WI38 (cell line): Measurements from ENCODE around the gene ADAM10.

Experiments used
- H3K4me3 ChIP-seq: 2 replicates; pipeline ENCODE4 v1.5.1; 2011; ENCODE audit warnings: low read depth, mild to moderate bottlenecking, control low read depth, low read length
- CTCF ChIP-seq: IDR thresholded peaks from 2 replicates; pipeline ENCODE4 v1.5.1; 2012; ENCODE audit warnings: low read depth, mild to moderate bottlenecking, control low read depth, low read length

ADAM10 gene

DNA sequence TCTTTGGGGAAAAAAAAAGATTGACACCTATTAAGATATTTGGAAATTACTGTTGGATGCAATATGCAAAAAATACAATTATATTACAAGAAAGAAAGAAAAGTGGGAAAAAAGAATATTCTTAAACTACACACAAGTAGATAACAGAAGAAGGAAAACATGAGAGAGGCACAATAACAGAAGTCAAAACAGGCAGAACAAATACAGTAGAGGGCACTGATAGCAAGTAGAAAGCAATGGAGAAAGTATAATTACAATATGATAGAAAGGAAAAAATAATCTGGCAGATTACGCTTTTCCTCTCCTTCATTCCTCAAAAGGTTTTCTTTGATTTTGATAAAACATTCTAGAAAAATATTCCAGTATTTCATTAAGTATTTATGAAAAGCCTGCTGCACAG lies 72.1 kb downstream of the ADAM10 start:
- no peak for TF ChIP-seq CTCF
- H3K4me3 ChIP-seq, result no peak overlapping the region

DNA sequence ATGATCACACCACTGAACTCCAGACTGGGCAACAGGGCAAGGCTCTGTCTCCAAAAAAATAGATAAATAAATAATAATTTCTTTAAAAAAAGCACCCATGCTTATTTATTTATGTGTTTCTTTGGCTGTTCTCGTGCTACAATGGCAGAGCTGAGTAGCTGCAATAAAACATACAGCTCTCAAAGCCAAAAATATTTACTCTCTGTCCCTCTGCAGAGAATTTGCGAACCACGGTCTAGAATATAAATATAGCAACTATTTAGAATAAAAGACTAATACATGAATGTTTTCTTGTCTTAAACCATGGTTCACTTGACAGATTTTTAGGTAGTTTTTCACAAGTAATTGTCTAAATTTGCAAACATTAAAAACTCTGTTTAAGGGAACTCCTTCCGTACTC lies 72.7 kb downstream of the ADAM10 start:
- TF ChIP-seq CTCF, result no peak
- H3K4me3 ChIP-seq, result no peak overlapping the region

DNA sequence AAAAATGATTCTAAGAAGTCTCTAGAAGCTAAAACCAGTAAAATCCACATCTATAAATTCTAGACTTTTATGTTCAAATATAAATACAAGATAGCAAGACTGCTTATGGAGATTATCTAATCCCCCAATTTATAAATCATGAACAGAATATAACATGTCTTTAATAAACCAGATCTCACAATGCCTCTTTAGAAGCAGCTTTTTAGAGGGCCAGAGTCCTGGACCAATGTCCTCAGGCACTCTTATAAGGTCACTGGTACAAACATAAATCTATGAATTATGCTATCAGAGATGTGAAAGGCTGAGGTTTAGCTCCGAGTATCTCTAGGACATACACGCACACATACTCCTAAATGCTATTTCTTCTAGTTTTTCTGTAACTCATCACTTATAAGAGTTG lies 78.3 kb downstream of the ADAM10 start:
- no peak for TF ChIP-seq CTCF
- no peak overlapping the region for H3K4me3 ChIP-seq

DNA sequence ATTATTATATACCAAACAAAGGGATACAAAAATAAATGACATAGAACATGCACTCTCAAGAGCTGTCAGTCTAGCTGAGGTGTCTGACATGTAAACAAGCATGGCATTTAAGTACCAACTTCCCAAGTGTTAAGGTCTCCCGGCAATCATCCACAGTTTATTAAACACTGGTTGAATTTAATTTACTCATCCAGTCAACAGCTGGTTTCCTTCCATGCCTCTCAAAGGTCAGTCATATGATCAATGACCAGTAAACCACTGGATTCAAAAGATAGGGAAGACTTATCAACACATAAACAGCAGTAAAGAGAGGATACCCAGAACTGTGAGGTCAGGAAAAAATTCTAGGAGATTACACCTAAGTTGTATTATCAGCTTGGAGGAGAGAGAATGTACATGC lies 80.4 kb downstream of the ADAM10 start:
- no peak overlapping the region for H3K4me3 ChIP-seq
- no peak for TF ChIP-seq CTCF

GRCh38 chr15:58666957-58667356 lies 82.5 kb downstream of the ADAM10 start:
- H3K4me3 ChIP-seq, result no peak overlapping the region
- no peak for TF ChIP-seq CTCF

- TF ChIP-seq CTCF, result no peak
- no peak overlapping the region for H3K4me3 ChIP-seq
Measured at GRCh38 chr15:58665672-58666071, 83.8 kb downstream of the ADAM10 start.

DNA sequence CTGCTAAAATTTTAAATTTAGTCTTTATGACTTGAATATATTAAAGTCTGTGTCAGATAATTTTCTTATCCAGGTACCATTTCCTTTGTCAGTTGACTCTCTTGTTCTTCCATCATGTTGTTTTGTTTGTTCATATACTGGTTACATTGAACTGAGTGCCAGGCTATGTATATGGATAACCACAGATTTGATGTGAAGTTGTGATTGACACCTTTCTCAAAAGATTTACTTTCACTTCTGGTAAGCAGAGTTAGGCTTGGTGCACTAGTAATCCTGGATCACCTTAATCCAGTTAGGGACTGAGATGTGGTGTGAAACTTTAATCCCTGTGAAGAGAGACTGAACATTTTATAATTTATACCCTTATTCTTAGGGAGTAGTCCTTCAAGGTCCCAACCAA lies 99.4 kb downstream of the ADAM10 start:
- TF ChIP-seq CTCF, result no peak
- no peak overlapping the region for H3K4me3 ChIP-seq
